IMR-90 (cell line): ENCODE data around the gene RRP1B. TPM values are rescaled to one million over a fixed set of nuclear protein-coding genes. Genes with fewer than 3 reads are reported as not detected.
A peak's percentile ranks its signal among the peaks of the same experiment; 100 is the strongest.
"Not testable (repeated sequence)": the region's sequence is repeated elsewhere in the genome, so short reads cannot be mapped to it uniquely, and the experiment has no call there.

Experiments used
- ATAC-seq: fragments of 200-7000 bp; cut with Tn5 transposase; 2 replicates; pipeline ENCODE4 v1.9.1; 2020; ENCODE audit warnings: low read depth, mild to moderate bottlenecking, moderate library complexity
- BruUV-seq: library from RNA; stranded (reverse); fragments of 400-500 nt; replicated peaks from 2 replicates; lab custom pipeline; 2021; lab: Mats Ljungman, UMichigan
- CTCF ChIA-PET: fragments of 300-600 bp; formaldehyde crosslinking; extraction: SDS; loops from one replicate; lab custom pipeline; 2021; ENCODE audit warnings: antibody characterized with exemption; lab: Yijun Ruan, JAX
- POLR2A ChIA-PET: fragments of 300-600 bp; sonication (Branson Sonifier 250); formaldehyde crosslinking; loops from one replicate; lab custom pipeline; 2022; ENCODE audit warnings: antibody characterized with exemption; ENCODE audit not compliant: unreplicated experiment; lab: Charles Lee
- DNase-seq: peaks from one replicate; pipeline ENCODE4 v3.0.0; 2013
- H2AFZ ChIP-seq: replicated peaks from 2 replicates; pipeline ENCODE3; 2013; ENCODE audit warnings: low read length, mild to moderate bottlenecking; ENCODE audit not compliant: poor library complexity
- H2AK5ac ChIP-seq: 2 replicates; pipeline ENCODE4 v1.6.1; 2013; ENCODE audit warnings: low read depth, low read length, inconsistent platforms
- H2AK9ac ChIP-seq: replicated peaks from 2 replicates; pipeline ENCODE3; 2013; ENCODE audit warnings: mild to moderate bottlenecking, low read depth, low read length, moderate library complexity; ENCODE audit not compliant: poor library complexity
- H2BK120ac ChIP-seq: 2 replicates; pipeline ENCODE4 v1.6.1; 2013; ENCODE audit warnings: low read depth, low read length, inconsistent platforms
- H2BK15ac ChIP-seq: 3 replicates; pipeline ENCODE4 v1.6.1; 2013; ENCODE audit warnings: low read depth, low read length, inconsistent platforms
- H2BK20ac ChIP-seq: 2 replicates; pipeline ENCODE4 v1.6.1; 2013; ENCODE audit warnings: low read depth, mild to moderate bottlenecking, inconsistent platforms, low read length, moderate library complexity
- H2BK5ac ChIP-seq: 2 replicates; pipeline ENCODE4 v1.6.1; 2013; ENCODE audit warnings: mild to moderate bottlenecking, low read depth, low read length, inconsistent platforms; ENCODE audit not compliant: poor library complexity, severe bottlenecking
- H3K14ac ChIP-seq: replicated peaks from 2 replicates; pipeline ENCODE4 v1.6.1; 2013; ENCODE audit warnings: low read depth, low read length, inconsistent platforms
- H3K18ac ChIP-seq: 2 replicates; pipeline ENCODE4 v1.6.1; 2013; ENCODE audit warnings: low read depth, low read length, control low read depth
- H3K23ac ChIP-seq: 2 replicates; pipeline ENCODE4 v1.6.1; 2013; ENCODE audit warnings: low read depth, low read length, inconsistent platforms
- H3K27ac ChIP-seq: 2 replicates; pipeline ENCODE4 v1.5.1; 2013; ENCODE audit warnings: mild to moderate bottlenecking, control low read depth, low read length; ENCODE audit not compliant: insufficient read depth
- H3K27me3 ChIP-seq: 2 replicates; pipeline ENCODE4 v1.6.1; 2013; ENCODE audit warnings: low read length; ENCODE audit not compliant: control insufficient read depth, insufficient read depth
- H3K36me3 ChIP-seq: 2 replicates; pipeline ENCODE4 v1.6.1; 2013; ENCODE audit warnings: low read length, mixed read lengths; ENCODE audit not compliant: control insufficient read depth, insufficient read depth
- H3K4ac ChIP-seq: 2 replicates; pipeline ENCODE4 v1.6.1; 2013; ENCODE audit warnings: low read depth, low read length, inconsistent platforms
- H3K4me1 ChIP-seq: 2 replicates; pipeline ENCODE4 v1.6.1; 2013; ENCODE audit warnings: low read length, mixed read lengths; ENCODE audit not compliant: control insufficient read depth, insufficient read depth
- H3K4me2 ChIP-seq: 2 replicates; pipeline ENCODE4 v1.6.1; 2013; ENCODE audit warnings: low read depth, mild to moderate bottlenecking, control low read depth, low read length, moderate library complexity
- H3K4me3 ChIP-seq: 2 replicates; pipeline ENCODE4 v1.5.1; 2013; ENCODE audit warnings: low read depth, mild to moderate bottlenecking, control low read depth, low read length, moderate library complexity; ENCODE audit not compliant: insufficient read depth
- H3K56ac ChIP-seq: 2 replicates; pipeline ENCODE4 v1.6.1; 2013; ENCODE audit warnings: low read length, inconsistent platforms; ENCODE audit not compliant: insufficient read depth; ENCODE audit errors: extremely low read depth
- H3K79me1 ChIP-seq, 2 experiments: 2 replicates each; pipeline ENCODE4 v1.6.1; 2013; ENCODE audit warnings: low read length in 2 of 2, inconsistent platforms in 1 of 2, low read depth in 1 of 2
- H3K9ac ChIP-seq: 2 replicates; pipeline ENCODE4 v1.6.1; 2013; ENCODE audit warnings: low read depth, low read length, control low read depth
- H3K9me1 ChIP-seq: 2 replicates; pipeline ENCODE4 v1.6.1; 2013; ENCODE audit warnings: low read length, inconsistent platforms; ENCODE audit not compliant: insufficient read depth
- H3K9me3 ChIP-seq: 2 replicates; pipeline ENCODE4 v1.6.1; 2013; ENCODE audit warnings: low read length; ENCODE audit not compliant: control insufficient read depth, insufficient read depth
- H4K20me1 ChIP-seq: 2 replicates; pipeline ENCODE4 v1.6.1; 2013; ENCODE audit warnings: low read length, inconsistent platforms; ENCODE audit not compliant: insufficient read depth
- H4K5ac ChIP-seq: 2 replicates; pipeline ENCODE4 v1.6.1; 2013; ENCODE audit warnings: mild to moderate bottlenecking, low read depth, low read length, control low read depth
- H4K8ac ChIP-seq, 2 experiments: 2 replicates each; pipeline ENCODE4 v1.6.1; 2013; ENCODE audit warnings: low read depth in 2 of 2, low read length in 2 of 2, control low read depth in 1 of 2, inconsistent platforms in 1 of 2
- H4K91ac ChIP-seq: 2 replicates; pipeline ENCODE4 v1.6.1; 2013; ENCODE audit warnings: low read depth, low read length, inconsistent platforms; ENCODE audit not compliant: insufficient read depth
- CHD1 ChIP-seq: IDR thresholded peaks from 2 replicates; pipeline ENCODE4 v1.6.1; 2012; ENCODE audit warnings: low read depth, low read length, improper control_type of control experiment
- MAFK ChIP-seq: IDR thresholded peaks from 2 replicates; pipeline ENCODE4 v1.6.1; 2012; ENCODE audit warnings: low read depth, low read length, improper control_type of control experiment
- MAZ ChIP-seq: IDR thresholded peaks from 2 replicates; pipeline ENCODE4 v1.6.1; 2012; ENCODE audit warnings: low read depth, mild to moderate bottlenecking, low read length, improper control_type of control experiment, moderate library complexity, borderline replicate concordance
- POLR2A ChIP-seq: IDR thresholded peaks from 2 replicates; pipeline ENCODE4 v1.6.1; 2012; ENCODE audit warnings: mild to moderate bottlenecking, low read depth, low read length
- RAD21 ChIP-seq: IDR thresholded peaks from 2 replicates; pipeline ENCODE4 v1.6.1; 2012; ENCODE audit warnings: low read length, improper control_type of control experiment
- whole genome bisulfite sequencing, 2 experiments: methylation state at CpG; one replicate each; pipeline versions ENCODE4 v1.1.5 to v1.1.7; 2013; ENCODE audit warnings: missing lambda C conversion rate in 2 of 2; ENCODE audit not compliant: insufficient read length in 1 of 2; ENCODE audit errors: extremely low coverage in 2 of 2; 5-methylcytosine and 5-hydroxymethylcytosine counted together
- dilution Hi-C: fragments of 300-500 bp; cut with HindIII; formaldehyde crosslinking; loops from one replicate; pipeline ENCODE4 v1.14.3; 2018; ENCODE audit warnings: low sequenced_read_pairs; ENCODE audit not compliant: unreplicated experiment
- in situ Hi-C: fragments of 300-500 bp; cut with MboI; formaldehyde crosslinking; loops from 3 replicates; pipeline ENCODE4 v1.14.3; 2019; ENCODE audit warnings: low sequenced_read_pairs, inconsistent platforms, mixed read lengths
- intact Hi-C: fragments of 100-400 bp; cut with micrococcal nuclease; formaldehyde crosslinking; loops from 2 replicates; pipeline ENCODE4 v1.10.0; 2022
- polyA plus RNA-seq, 3 experiments: library from polyadenylated mRNA; depleted of rRNA; stranded (reverse); fragments of >200 nt; gene quantifications; 2 replicates each; pipeline ENCODE4 v1.2.3, GENCODE V29; 2012; ENCODE audit warnings: low replicate concordance in 1 of 3
- total RNA-seq: library from RNA; depleted of rRNA; stranded (reverse); fragments of >200 nt; gene quantifications from 2 replicates; pipeline ENCODE4 v1.2.3, GENCODE V29; 2012

The RRP1B gene
- total and polyA plus RNA-seq, 2 of the 4 experiments (the other 2 are of a cell fraction): 11.1 to 16.1 TPM

DNA sequence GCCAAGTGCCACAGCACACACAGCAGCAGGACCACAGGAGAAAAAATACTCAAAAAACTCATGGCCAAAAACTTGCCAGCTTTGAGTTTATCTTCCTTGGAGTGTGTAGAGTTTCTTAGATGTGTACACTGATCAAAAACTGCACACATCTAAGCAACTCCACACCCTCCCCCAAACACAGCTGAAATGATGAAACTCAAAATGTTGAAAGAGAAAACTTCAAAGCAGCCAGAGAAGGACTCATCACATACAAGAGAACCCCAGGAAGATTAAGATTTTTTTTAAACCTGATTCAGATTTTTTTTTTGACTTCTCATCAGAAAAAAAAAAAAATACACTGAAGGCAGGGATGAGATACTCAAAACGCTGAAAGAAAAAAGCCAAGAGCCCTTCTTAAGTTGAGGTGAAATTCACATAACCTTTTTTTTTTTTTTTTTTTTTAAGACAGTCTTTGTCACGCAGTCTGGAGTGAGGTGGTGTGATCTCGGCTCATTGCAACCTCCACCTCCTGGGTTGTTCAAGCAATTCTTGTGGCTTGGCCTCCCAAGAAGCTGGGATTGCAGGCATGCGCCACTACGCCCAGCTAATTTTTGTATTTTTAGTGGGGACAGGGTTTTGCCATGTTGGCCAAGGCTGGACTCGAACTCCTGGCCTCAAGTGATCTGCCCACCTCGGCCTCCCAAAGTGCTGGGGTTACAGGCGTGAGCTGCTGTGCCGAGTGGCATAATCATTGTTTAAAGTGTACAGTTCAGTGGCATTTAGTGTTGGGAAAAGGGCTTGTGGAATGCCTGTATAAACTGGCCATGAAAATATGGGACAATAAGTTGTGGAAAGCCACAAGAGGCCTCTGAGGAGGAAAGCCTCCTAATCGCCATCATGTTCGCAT, 38.6 kb downstream of the RRP1B start:
- Histone ChIP-seq H3K9me3 (no peaks in the 10 kb centered on the region), H4K20me1 (no peaks in the 10 kb centered on the region), H3K79me1 (no peaks in the 10 kb centered on the region), H3K4ac (no peak overlapping the region), H2AFZ (no peak overlapping the region), H2AK9ac (no peak overlapping the region), H3K27me3 (no peaks in the 10 kb centered on the region), H4K91ac (no peak overlapping the region), H3K9me1 (no peaks in the 10 kb centered on the region), H3K14ac (no peak overlapping the region), H2BK5ac (no peak overlapping the region), H3K36me3 (peaks cover 21% of the 10 kb centered on the region), H2BK120ac (no peak overlapping the region), H3K27ac (no peak overlapping the region), H4K5ac (no peak overlapping the region), H3K23ac (no peak overlapping the region), H2AK5ac (no peak overlapping the region), H3K18ac (no peak overlapping the region), H2BK20ac (no peak overlapping the region), H3K4me3 (no peak overlapping the region), H2BK15ac (no peak overlapping the region), H3K4me1 (no peaks in the 10 kb centered on the region; the same call in 1 of the 2 replicates), H3K4me2 (no peak overlapping the region), H3K9ac (no peak overlapping the region), H4K8ac (no peak overlapping the region), H3K56ac (no peak overlapping the region)
- no TSS peak for BruUV-seq
- in situ Hi-C loops (no loop called here), dilution Hi-C loops (no loop called here), intact Hi-C loops (no loop called here)
- POLR2A ChIA-PET: no interaction called here
- TF ChIP-seq POLR2A (no peak), MAZ (no peak), CHD1 (no peak), RAD21 (no peak), MAFK (no peak)
- CTCF ChIA-PET: no interaction called here
- DNase-seq (peak; percentile 21), ATAC-seq (peak; percentile 48)
- 100% methylated on average over 3 of the region's 11 CpGs; no CpG with 5 or more reads in 1 of the 2 experiments for WGBS, 2 experiments

- in situ Hi-C loops, DNase-seq, H2BK5ac ChIP-seq, H4K8ac ChIP-seq, BruUV-seq, H3K9me1 ChIP-seq, H3K27me3 ChIP-seq, H3K36me3 ChIP-seq, H2BK15ac ChIP-seq, H3K18ac ChIP-seq, H4K5ac ChIP-seq, H2AFZ ChIP-seq, H2AK5ac ChIP-seq, intact Hi-C loops, H2BK20ac ChIP-seq, H3K27ac ChIP-seq, H2BK120ac ChIP-seq, POLR2A ChIA-PET, H3K4me3 ChIP-seq, dilution Hi-C loops, H3K9ac ChIP-seq, H3K4me1 ChIP-seq, CTCF ChIA-PET, H2AK9ac ChIP-seq, H3K56ac ChIP-seq, H3K23ac ChIP-seq, H3K79me1 ChIP-seq, H3K4ac ChIP-seq, H3K14ac ChIP-seq, H3K4me2 ChIP-seq, H4K20me1 ChIP-seq, H4K91ac ChIP-seq, ATAC-seq, H3K9me3 ChIP-seq: not testable (repeated sequence)
- WGBS, 2 experiments: 88% methylated on average over 1 of the region's 5 CpGs; no CpG with 5 or more reads in 1 of the 2 experiments
These were observed 40.1 kb downstream of the RRP1B start for GRCh38 chr21:43699492-43699777.
